NCI-H774 (cell line): Measurements from ENCODE around the gene PARS2.
"Not testable (repeated sequence)": the region's sequence is repeated elsewhere in the genome, so short reads cannot be mapped to it uniquely, and the experiment has no call there.

Experiments used
- DNase-seq: peaks from one replicate; lab custom pipeline; 2025; lab: John Stamatoyannopoulos, UW

PARS2 gene

GRCh38 chr1:54800041-54800898 is 35.9 kb upstream of the PARS2 start:
- no peak for DNase-seq

- DNase-seq, result no peak
These were observed 34.7 kb upstream of the PARS2 start for GRCh38 chr1:54798769-54799641.

- DNase-seq, result no peak
These were observed 33.9 kb upstream of the PARS2 start for GRCh38 chr1:54798206-54798605.

- no peak for DNase-seq
These were observed 32.6 kb upstream of the PARS2 start for GRCh38 chr1:54796902-54797301.

GRCh38 chr1:54795841-54796468 is 31.6 kb upstream of the PARS2 start:
- DNase-seq, result no peak

GRCh38 chr1:54795356-54795665 is 31.0 kb upstream of the PARS2 start:
- no peak for DNase-seq

GRCh38 chr1:54794451-54795355 is 30.4 kb upstream of the PARS2 start:
- DNase-seq, result no peak

GRCh38 chr1:54792686-54793282 is 28.5 kb upstream of the PARS2 start:
- DNase-seq, result no peak

- DNase-seq, result no peak
These were observed 27.7 kb upstream of the PARS2 start for GRCh38 chr1:54791880-54792522.

GRCh38 chr1:54788459-54788858 is 24.1 kb upstream of the PARS2 start:
- DNase-seq, result no peak

- DNase-seq, result no peak
These were observed 23.3 kb upstream of the PARS2 start for GRCh38 chr1:54787604-54788003.

GRCh38 chr1:54786778-54787177 is 22.5 kb upstream of the PARS2 start:
- DNase-seq, result no peak

- no peak for DNase-seq
These were observed 19.7 kb upstream of the PARS2 start for GRCh38 chr1:54784066-54784465.

GRCh38 chr1:54782588-54782987 is 18.3 kb upstream of the PARS2 start:
- no peak for DNase-seq

- no peak for DNase-seq
These were observed 17.8 kb upstream of the PARS2 start for GRCh38 chr1:54782156-54782555.

- no peak for DNase-seq
These were observed 16.9 kb upstream of the PARS2 start for GRCh38 chr1:54781023-54781723.

GRCh38 chr1:54777431-54777830 is 13.1 kb upstream of the PARS2 start:
- DNase-seq, result no peak

- no peak for DNase-seq
These were observed 12.7 kb upstream of the PARS2 start for GRCh38 chr1:54777011-54777410.

GRCh38 chr1:54775828-54776721 is 11.8 kb upstream of the PARS2 start:
- DNase-seq, result not testable (repeated sequence)
